ENCODE results near the gene SKP1.

SKP1 gene

GRCh38 chr5:134138416-134139376 is 38.1 kb downstream of the SKP1 start:
- Histone ChIP-seq H2AFZ (ENCODE audit: low read depth, low read length) (no peak overlapping the region), H3K4me3 (ENCODE audit: low read depth in 1 of 2, low read length in 2 of 2) (no peak overlapping the region), H4K20me1 (ENCODE audit: insufficient read depth, low read length) (peaks cover 80% of the 10 kb centered on the region), H3K4me1 (ENCODE audit: insufficient read depth, low read length) (peaks cover 11% of the 10 kb centered on the region; the same call in 1 of the 2 replicates), H3K9ac (ENCODE audit: low read depth, low read length) (no peak overlapping the region), H3K27ac (ENCODE audit: low read length) (peak overlapping the region; percentile 14; the same call in 1 of the 2 replicates), H3K9me3 (ENCODE audit: insufficient read depth, low read length, severe bottlenecking) (no peaks in the 10 kb centered on the region), H3K79me2 (ENCODE audit: insufficient read depth, low read length) (peaks cover 24% of the 10 kb centered on the region), H3K27me3 (ENCODE audit: insufficient read depth, low read length, poor library complexity) (no peaks in the 10 kb centered on the region), H3K4me2 (ENCODE audit: insufficient read depth, low read length) (no peak overlapping the region), H3K36me3 (ENCODE audit: insufficient read depth, low read length) (peaks cover 91% of the 10 kb centered on the region)
- ATAC-seq (ENCODE audit: insufficient read depth, low read depth) = no peak
- no peak for TF ChIP-seq EZH2 (IDR thresholded peaks at IDR 0.05; ENCODE audit: borderline replicate concordance, low read depth, low read length, severe bottlenecking)
- TF ChIP-seq, protein P1, sequence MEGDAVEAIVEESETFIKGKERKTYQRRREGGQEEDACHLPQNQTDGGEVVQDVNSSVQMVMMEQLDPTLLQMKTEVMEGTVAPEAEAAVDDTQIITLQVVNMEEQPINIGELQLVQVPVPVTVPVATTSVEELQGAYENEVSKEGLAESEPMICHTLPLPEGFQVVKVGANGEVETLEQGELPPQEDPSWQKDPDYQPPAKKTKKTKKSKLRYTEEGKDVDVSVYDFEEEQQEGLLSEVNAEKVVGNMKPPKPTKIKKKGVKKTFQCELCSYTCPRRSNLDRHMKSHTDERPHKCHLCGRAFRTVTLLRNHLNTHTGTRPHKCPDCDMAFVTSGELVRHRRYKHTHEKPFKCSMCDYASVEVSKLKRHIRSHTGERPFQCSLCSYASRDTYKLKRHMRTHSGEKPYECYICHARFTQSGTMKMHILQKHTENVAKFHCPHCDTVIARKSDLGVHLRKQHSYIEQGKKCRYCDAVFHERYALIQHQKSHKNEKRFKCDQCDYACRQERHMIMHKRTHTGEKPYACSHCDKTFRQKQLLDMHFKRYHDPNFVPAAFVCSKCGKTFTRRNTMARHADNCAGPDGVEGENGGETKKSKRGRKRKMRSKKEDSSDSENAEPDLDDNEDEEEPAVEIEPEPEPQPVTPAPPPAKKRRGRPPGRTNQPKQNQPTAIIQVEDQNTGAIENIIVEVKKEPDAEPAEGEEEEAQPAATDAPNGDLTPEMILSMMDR (IDR thresholded peaks at IDR 0.05; ENCODE audit: borderline replicate concordance, extremely low read depth, low read length, poor library complexity, severe bottlenecking) = no peak
- DNase-seq = peak; percentile 4

DNA sequence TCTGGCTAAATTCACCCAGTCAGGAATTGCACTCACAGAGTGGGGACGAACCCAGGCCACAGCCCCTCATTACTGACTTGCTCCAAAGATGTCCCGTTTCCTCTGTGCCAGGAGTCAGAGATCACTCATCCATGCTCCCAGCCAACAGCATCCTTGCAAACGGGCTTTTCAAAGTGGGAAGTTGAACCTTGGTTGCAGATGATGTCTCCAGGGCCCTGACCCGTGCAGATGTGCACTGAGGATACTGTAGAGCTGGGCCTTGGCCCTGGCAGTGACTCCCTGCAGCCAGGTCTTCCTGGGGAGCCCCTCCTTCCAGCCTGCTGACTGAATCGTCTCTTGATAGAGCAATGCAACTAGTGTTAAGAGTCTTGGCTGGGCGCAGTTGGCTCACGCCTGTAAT is 40.0 kb downstream of the SKP1 start:
- Histone ChIP-seq H2AFZ (ENCODE audit: low read depth, low read length) (no peak overlapping the region), H3K9ac (ENCODE audit: low read depth, low read length) (no peak overlapping the region), H3K4me2 (ENCODE audit: insufficient read depth, low read length) (no peak overlapping the region), H4K20me1 (ENCODE audit: insufficient read depth, low read length) (peaks cover 83% of the 10 kb centered on the region), H3K4me3 (ENCODE audit: low read depth in 1 of 2, low read length in 2 of 2) (no peak overlapping the region), H3K27ac (ENCODE audit: low read length) (no peak overlapping the region), H3K36me3 (ENCODE audit: insufficient read depth, low read length) (peaks cover 82% of the 10 kb centered on the region), H3K4me1 (ENCODE audit: insufficient read depth, low read length) (peaks cover 30% of the 10 kb centered on the region), H3K9me3 (ENCODE audit: insufficient read depth, low read length, severe bottlenecking) (no peaks in the 10 kb centered on the region), H3K79me2 (ENCODE audit: insufficient read depth, low read length) (peaks cover 25% of the 10 kb centered on the region), H3K27me3 (ENCODE audit: insufficient read depth, low read length, poor library complexity) (no peaks in the 10 kb centered on the region)
- ATAC-seq (ENCODE audit: insufficient read depth, low read depth) (no peak), DNase-seq (no peak)
- TF ChIP-seq, protein P1 (IDR thresholded peaks at IDR 0.05; ENCODE audit: borderline replicate concordance, extremely low read depth, low read length, poor library complexity, severe bottlenecking) = no peak
- TF ChIP-seq EZH2 (IDR thresholded peaks at IDR 0.05; ENCODE audit: borderline replicate concordance, low read depth, low read length, severe bottlenecking) = no peak

DNA sequence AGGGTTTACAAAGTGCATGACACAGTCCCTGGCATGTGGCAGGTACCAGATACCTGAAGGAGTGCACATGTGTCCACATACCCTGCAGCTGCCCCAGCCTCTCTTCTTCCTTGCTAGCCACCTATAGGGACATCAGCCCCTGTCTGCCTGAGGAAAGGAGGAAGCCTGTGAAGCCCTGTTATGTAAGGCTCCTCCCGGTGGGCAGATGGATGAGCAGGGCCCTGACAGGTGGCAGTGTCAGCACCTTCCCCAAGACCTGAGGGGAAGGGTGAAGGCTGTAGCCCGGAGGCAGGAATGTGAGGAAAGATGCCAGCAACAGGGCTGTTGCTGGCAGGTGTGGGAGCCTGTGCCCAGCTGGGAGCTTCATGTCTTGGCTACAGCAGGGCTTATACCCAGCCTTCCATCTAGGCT is 40.5 kb downstream of the SKP1 start:
- Histone ChIP-seq H3K79me2 (ENCODE audit: insufficient read depth, low read length) (peaks cover 25% of the 10 kb centered on the region), H2AFZ (ENCODE audit: low read depth, low read length) (no peak overlapping the region), H3K4me1 (ENCODE audit: insufficient read depth, low read length) (peaks cover 33% of the 10 kb centered on the region), H3K9ac (ENCODE audit: low read depth, low read length) (no peak overlapping the region), H3K27me3 (ENCODE audit: insufficient read depth, low read length, poor library complexity) (no peaks in the 10 kb centered on the region), H4K20me1 (ENCODE audit: insufficient read depth, low read length) (peaks cover 83% of the 10 kb centered on the region), H3K4me3 (ENCODE audit: low read depth in 1 of 2, low read length in 2 of 2) (no peak overlapping the region), H3K36me3 (ENCODE audit: insufficient read depth, low read length) (peaks cover 80% of the 10 kb centered on the region), H3K4me2 (ENCODE audit: insufficient read depth, low read length) (no peak overlapping the region), H3K9me3 (ENCODE audit: insufficient read depth, low read length, severe bottlenecking) (no peaks in the 10 kb centered on the region), H3K27ac (ENCODE audit: low read length) (no peak overlapping the region)
- no peak for ATAC-seq (ENCODE audit: insufficient read depth, low read depth)
- DNase-seq = no peak
- TF ChIP-seq, protein P1 (IDR thresholded peaks at IDR 0.05; ENCODE audit: borderline replicate concordance, extremely low read depth, low read length, poor library complexity, severe bottlenecking) = no peak
- no peak for TF ChIP-seq EZH2 (IDR thresholded peaks at IDR 0.05; ENCODE audit: borderline replicate concordance, low read depth, low read length, severe bottlenecking)
